HG03280 (cell line): ENCODE data around the gene NUP153.
"Not testable (repeated sequence)": the region's sequence is repeated elsewhere in the genome, so short reads cannot be mapped to it uniquely, and the experiment has no call there.

ENCODE experiments used
- ATAC-seq: cut with Tn5 transposase; IDR thresholded peaks from one replicate; pipeline ENCODE4 v1.9.1; 2021; ENCODE audit warnings: mild to moderate bottlenecking, moderate library complexity; ENCODE audit not compliant: unreplicated experiment

NUP153 gene

DNA sequence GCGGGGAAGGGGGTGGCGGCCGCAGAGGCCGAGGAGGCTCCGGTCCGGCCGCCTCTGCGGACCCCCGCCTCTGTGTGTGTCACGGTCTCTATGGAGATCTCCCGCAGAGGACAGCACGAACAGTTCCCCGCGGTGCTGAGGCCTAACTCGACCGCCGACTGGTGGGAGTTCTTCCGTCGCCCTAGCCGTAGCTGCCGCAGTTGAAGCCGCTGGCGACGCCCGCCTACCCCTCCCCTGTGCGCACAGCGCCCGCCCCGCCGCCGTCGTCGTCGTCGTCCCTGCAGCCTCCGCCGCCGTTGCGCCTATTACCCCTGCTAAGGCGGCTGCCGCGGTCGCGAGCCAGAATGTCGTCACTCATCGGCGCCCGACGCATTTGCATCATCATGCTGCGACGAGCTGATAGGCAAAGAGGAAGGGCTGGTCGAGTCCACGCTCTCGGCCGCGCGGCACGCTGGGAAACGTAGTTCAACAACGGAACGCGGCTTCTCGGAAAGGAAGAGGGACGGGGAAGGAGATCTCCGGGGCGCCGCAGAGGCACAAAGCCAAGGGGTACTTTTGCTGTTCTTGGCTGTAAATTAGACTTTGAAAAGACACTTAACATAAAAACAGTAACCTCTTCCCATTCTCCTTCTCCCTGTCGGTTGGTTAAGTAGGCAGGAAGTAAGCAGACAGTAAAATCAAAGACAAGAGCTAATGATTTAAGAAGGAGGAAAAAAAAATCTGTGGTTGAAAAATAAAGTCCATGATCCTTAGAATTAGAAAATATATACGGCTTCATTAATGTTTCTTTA is at the start of gene NUP153:
TSS of gene NUP153 (minus strand) at position 346 of the 791 bp plus-strand sequence. CDS start 538 bp downstream, outside the sequence.
- peak; percentile 66 for ATAC-seq

- ATAC-seq, result no peak
Observed at GRCh38 chr6:17754254-17754653, 47.5 kb upstream of the NUP153 start.

- ATAC-seq, result not testable (repeated sequence)
Observed at GRCh38 chr6:17745324-17745723, 38.6 kb upstream of the NUP153 start.

GRCh38 chr6:17744757-17745308 is 38.1 kb upstream of the NUP153 start:
- ATAC-seq, result not testable (repeated sequence)

GRCh38 chr6:17744019-17744756 is 37.5 kb upstream of the NUP153 start:
- ATAC-seq, result no peak

DNA sequence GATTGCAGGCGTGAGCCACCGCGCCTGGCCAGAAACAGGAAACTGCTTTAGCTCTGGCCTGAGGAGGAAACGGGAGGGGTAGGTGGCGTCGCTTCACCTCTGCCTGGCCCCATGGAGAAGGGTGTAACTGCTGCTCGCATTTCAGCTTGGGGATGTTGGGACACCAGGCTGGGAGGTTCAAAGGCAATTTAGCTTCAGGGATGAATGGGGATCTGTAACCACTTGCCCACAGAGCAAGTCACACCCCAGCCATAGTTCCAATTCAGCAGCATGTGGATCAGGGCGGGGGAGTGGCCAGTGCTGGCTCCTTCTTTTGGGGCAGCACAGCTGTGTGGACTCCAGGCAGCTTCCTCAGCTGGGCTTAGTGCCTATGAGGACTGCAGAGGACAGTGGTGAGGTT is 34.8 kb upstream of the NUP153 start:
- no peak for ATAC-seq

- no peak for ATAC-seq
Observed at GRCh38 chr6:17740559-17741220, 34.0 kb upstream of the NUP153 start.

GRCh38 chr6:17737704-17738252 is 31.1 kb upstream of the NUP153 start:
- no peak for ATAC-seq

GRCh38 chr6:17735311-17735710 is 28.6 kb upstream of the NUP153 start:
- not testable (repeated sequence) for ATAC-seq

GRCh38 chr6:17730078-17730704 is 23.5 kb upstream of the NUP153 start:
- no peak for ATAC-seq

DNA sequence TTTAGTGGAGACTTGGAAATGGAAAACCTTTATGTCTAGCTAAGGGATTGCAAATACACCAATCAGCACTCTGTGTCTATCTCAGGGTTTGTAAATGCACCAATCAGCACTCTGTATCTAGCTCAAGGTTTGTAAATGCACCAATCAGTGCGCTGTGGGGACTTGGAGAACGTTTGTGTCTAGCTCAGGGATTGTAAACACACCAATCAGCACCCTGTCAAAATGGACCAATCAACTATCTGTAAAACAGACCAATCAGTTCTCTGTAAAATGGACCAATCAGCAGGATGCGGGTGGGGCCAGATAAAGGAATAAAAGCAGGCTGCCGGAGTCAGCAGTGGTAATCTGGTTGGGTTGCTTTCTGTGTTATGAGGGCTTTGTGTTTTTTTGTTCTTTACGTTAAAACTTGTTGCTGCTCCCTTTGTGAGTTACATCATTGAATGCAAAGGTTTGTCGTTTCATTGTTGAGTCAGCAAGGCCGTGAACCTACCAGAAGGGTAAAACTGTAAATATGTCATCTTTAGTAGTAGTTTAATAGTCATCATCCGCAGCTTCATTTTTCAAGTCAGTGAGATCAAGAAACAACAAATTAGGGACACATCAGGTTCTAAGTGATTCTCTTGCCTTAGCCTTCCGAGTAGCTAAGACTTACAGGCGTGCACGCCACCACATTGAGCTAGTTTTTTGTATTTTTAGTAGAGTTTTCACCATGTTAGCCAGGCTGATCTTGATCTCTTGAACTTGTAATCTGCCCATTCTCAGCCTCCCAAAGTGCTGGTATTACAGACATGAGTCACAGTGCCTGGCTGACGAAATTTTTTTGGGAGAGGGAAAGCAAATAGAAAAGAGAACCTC is 22.7 kb upstream of the NUP153 start:
- ATAC-seq, result no peak

GRCh38 chr6:17728551-17729222 is 22.0 kb upstream of the NUP153 start:
- ATAC-seq, result no peak

- no peak for ATAC-seq
Observed at GRCh38 chr6:17725083-17725482, 18.4 kb upstream of the NUP153 start.

DNA sequence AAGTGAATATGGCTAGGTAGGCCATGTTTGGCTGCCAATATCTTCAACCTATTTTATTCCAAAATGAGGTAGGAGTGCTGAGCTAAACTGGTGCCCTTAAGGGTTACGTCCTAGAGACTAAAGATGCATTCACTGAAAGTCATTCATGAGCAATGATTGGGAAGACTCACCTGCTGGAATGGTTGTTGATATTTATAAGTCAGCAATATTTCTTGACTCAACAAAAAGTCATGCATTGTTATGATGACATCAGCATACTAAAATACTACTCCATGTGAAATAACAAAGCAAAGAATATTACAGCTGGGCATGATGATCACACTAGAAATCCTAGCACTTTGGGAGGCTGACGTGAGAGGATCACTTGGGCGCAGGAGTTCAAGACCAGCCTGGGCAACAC is 17.6 kb upstream of the NUP153 start:
- ATAC-seq, result no peak

DNA sequence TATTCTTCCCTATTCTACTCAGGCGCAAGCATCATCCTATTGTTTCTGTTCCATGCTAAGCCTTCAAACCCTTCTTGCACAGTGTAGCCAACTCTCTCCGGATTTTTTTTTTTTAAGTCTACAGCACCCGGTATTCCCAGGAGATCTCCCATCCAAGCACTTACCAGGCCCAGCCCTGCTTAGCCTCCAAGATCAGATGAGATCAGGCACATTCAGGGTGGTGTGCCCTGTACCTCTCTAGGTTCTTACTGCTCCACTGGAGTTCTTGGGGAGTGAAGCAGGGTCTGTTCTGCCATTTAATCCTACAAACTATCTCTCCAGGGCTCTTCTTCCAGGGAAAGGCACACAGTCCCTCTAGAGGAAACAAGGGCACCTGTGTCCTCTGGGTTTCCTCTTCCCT is 14.9 kb upstream of the NUP153 start:
- no peak for ATAC-seq

DNA sequence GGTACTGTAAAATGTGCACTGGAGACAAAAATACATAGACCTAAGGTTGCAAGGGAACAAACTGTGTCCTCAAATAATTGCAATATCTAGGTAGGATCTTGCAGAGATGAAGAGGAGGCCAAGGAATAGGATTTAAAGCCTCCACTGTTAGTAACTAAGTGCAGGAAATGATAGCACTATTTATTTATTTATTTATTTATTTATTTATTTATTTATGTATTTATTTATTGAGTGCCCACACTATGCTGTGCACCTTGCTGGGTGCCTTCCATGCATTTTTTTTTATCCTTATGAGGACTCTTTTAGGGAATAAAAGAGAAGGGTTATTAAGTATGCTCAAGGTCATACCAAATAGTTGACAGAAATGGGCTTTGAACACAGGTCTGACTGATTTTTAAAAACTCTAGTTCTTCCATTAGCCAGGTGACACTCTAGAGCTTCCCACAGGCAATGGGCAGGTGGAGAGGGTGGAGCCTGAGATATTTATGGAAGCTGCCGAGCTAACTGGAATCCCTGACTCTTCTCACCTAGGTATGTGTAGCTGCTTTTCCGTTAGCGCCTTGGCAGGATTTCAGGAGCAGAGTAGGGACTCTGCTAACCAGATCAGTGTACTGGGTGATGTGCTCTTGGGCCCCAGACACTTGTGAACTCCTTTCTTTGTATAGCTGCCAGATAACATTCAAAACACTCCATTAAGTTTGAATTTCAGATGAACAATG is 12.8 kb upstream of the NUP153 start:
- no peak for ATAC-seq

DNA sequence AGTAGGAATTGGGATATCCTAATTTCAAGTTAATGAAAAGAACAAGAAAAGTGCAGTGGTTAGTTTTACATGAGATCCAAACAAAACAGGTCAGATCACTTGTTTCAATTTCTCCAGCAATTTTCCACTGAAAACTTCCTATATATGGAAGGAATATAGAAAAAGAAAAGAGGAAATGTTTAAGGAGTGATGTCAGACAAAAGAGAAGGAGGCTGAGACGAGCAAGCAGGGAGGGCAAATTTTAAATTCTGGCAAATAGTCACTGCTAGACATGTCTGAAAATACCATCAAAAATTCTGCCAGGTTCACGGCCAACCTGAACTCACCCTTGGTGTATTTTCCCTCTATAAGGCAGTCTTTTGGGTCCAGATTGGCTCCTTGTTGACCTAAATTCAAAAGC is 9.5 kb upstream of the NUP153 start:
- ATAC-seq, result no peak
